GM23248 (cell line): ENCODE data around the gene NAPEPLD. TPM values are rescaled to one million over a fixed set of nuclear protein-coding genes. Genes with fewer than 3 reads are reported as not detected.

Experiments
- DNase-seq: peaks from one replicate; pipeline ENCODE4 v3.0.0-alpha.2; 2015
- H2AFZ ChIP-seq: fragments of 200-600 bp; sonication (generic); 2 replicates; pipeline ENCODE4 v1.6.1; 2016; ENCODE audit warnings: antibody characterized with exemption
- H3F3A ChIP-seq: fragments of 200-600 bp; sonication (generic); 2 replicates; pipeline ENCODE4 v1.6.1; 2016; ENCODE audit warnings: mild to moderate bottlenecking, antibody characterized with exemption, mixed run types; ENCODE audit not compliant: insufficient read depth
- H3K27ac ChIP-seq: fragments of 200-600 bp; sonication (generic); 2 replicates; pipeline ENCODE4 v1.5.1; 2016; ENCODE audit warnings: mild to moderate bottlenecking
- H3K27me3 ChIP-seq: fragments of 200-600 bp; sonication (generic); replicated peaks from 2 replicates; pipeline ENCODE4 v1.6.1; 2016; ENCODE audit warnings: mild to moderate bottlenecking; ENCODE audit not compliant: insufficient read depth
- H3K36me3 ChIP-seq: fragments of 200-600 bp; sonication (generic); 2 replicates; pipeline ENCODE4 v1.6.1; 2016; ENCODE audit warnings: low read depth, mild to moderate bottlenecking
- H3K4me1 ChIP-seq: fragments of 200-600 bp; sonication (generic); 2 replicates; pipeline ENCODE4 v1.6.1; 2016; ENCODE audit warnings: mild to moderate bottlenecking; ENCODE audit not compliant: insufficient read depth
- H3K4me2 ChIP-seq: fragments of 200-600 bp; sonication (generic); one replicate; pipeline ENCODE4 v1.6.1; 2016; ENCODE audit warnings: mild to moderate bottlenecking; ENCODE audit not compliant: unreplicated experiment
- H3K4me3 ChIP-seq: fragments of 200-600 bp; sonication (generic); 2 replicates; pipeline ENCODE4 v1.5.1; 2016; ENCODE audit warnings: mild to moderate bottlenecking
- H3K79me2 ChIP-seq: fragments of 200-600 bp; sonication (generic); 2 replicates; pipeline ENCODE4 v1.6.1; 2016; ENCODE audit warnings: mild to moderate bottlenecking; ENCODE audit not compliant: insufficient read depth
- H3K9ac ChIP-seq: fragments of 200-600 bp; sonication (generic); 2 replicates; pipeline ENCODE4 v1.6.1; 2016; ENCODE audit warnings: mild to moderate bottlenecking
- H3K9me2 ChIP-seq: fragments of 200-600 bp; sonication (generic); 2 replicates; pipeline ENCODE4 v1.6.1; 2016; ENCODE audit warnings: mixed run types, mild to moderate bottlenecking, moderate library complexity; ENCODE audit not compliant: insufficient read depth
- H3K9me3 ChIP-seq: fragments of 200-600 bp; sonication (generic); one replicate; pipeline ENCODE4 v1.6.1; 2017; ENCODE audit warnings: low read depth
- H4K20me1 ChIP-seq: fragments of 200-600 bp; sonication (generic); 2 replicates; pipeline ENCODE4 v1.6.0; 2016; ENCODE audit not compliant: insufficient read depth
- EZH2 ChIP-seq: fragments of 200-600 bp; sonication (generic); IDR thresholded peaks from 2 replicates; pipeline ENCODE4 v1.6.1; 2018; ENCODE audit warnings: antibody characterized with exemption, mild to moderate bottlenecking; ENCODE audit not compliant: insufficient read depth, poor library complexity, severe bottlenecking
- EZH2phosphoT487 ChIP-seq: fragments of 200-600 bp; sonication (generic); IDR thresholded peaks from 2 replicates; pipeline ENCODE4 v1.6.1; 2018; ENCODE audit warnings: antibody characterized with exemption, moderate library complexity, mild to moderate bottlenecking, low read depth; ENCODE audit not compliant: insufficient read depth
- WGBS, 2 experiments: methylation state at CpG; one replicate each; pipeline ENCODE4 v1.1.6; 2015 to 2017; ENCODE audit warnings: low lambda C conversion rate in 2 of 2, low coverage in 1 of 2; ENCODE audit errors: missing lambda C conversion rate in 2 of 2; 5-methylcytosine and 5-hydroxymethylcytosine counted together
- in situ Hi-C: fragments of 300-500 bp; cut with MboI; formaldehyde crosslinking; loops from 2 replicates; pipeline ENCODE4 v1.15.0; 2020
- polyA plus RNA-seq: library from polyadenylated mRNA; unstranded; fragments of >200 nt; fragmentation: Nextera tagmentation; extraction: Ambion mirVana; gene quantifications from 2 replicates; pipeline ENCODE4 v1.2.1, GENCODE V29; 2016
- total RNA-seq: library from RNA; depleted of rRNA; stranded (reverse); fragments of >200 nt; shearing (Covaris generic); gene quantifications from 2 replicates; pipeline ENCODE4 v1.2.3, GENCODE V29; 2014

Gene NAPEPLD
- total and polyA plus RNA-seq, 2 experiments from 2014 or later, result 4.4 to 10.8 TPM

GRCh38 chr7:103132995-103133688, 15.8 kb downstream of the NAPEPLD start:
- no peak overlapping the region for H3K4me3 ChIP-seq
- no peaks in the 10 kb centered on the region for H3K9me2 ChIP-seq
- H3K27ac ChIP-seq, result no peak overlapping the region
- no peak overlapping the region for H3K9ac ChIP-seq
- no peaks in the 10 kb centered on the region for H4K20me1 ChIP-seq
- H3K4me1 ChIP-seq, result peaks cover 13% of the 10 kb centered on the region; the same call in 1 of the 2 replicates
- 74 to 76% methylated on average over 9 of the region's 9 CpGs for WGBS, 2 experiments
- no peaks in the 10 kb centered on the region for H3K27me3 ChIP-seq
- no peak for DNase-seq
- H3K79me2 ChIP-seq, result peaks cover 3% of the 10 kb centered on the region; the same call in 1 of the 2 replicates
- no peak overlapping the region for H3K4me2 ChIP-seq
- no peaks in the 10 kb centered on the region for H3K9me3 ChIP-seq
- H3F3A ChIP-seq, result peaks cover 7% of the 10 kb centered on the region; the same call in 1 of the 2 replicates
- H3K36me3 ChIP-seq, result no peaks in the 10 kb centered on the region
- no peak for TF ChIP-seq EZH2phosphoT487
- no peak for TF ChIP-seq EZH2
- in situ Hi-C loops, result no loop called here
- H2AFZ ChIP-seq, result no peak overlapping the region

GRCh38 chr7:103130901-103131624, 17.8 kb downstream of the NAPEPLD start:
- peaks cover 3% of the 10 kb centered on the region; the same call in 1 of the 2 replicates for H3K79me2 ChIP-seq
- no peak overlapping the region for H3K9ac ChIP-seq
- no peak overlapping the region for H3K4me3 ChIP-seq
- H4K20me1 ChIP-seq, result no peaks in the 10 kb centered on the region
- 0 out of 2 replicates have a peak, but pooled peaks cover 8% of the 10 kb centered on the region for H3K36me3 ChIP-seq
- H2AFZ ChIP-seq, result no peak overlapping the region
- H3F3A ChIP-seq, result peaks cover 7% of the 10 kb centered on the region; the same call in 1 of the 2 replicates
- no peaks in the 10 kb centered on the region for H3K27me3 ChIP-seq
- H3K9me3 ChIP-seq, result no peaks in the 10 kb centered on the region
- WGBS, 2 experiments, result 73 to 75% methylated on average over 9 of the region's 9 CpGs
- peaks cover 13% of the 10 kb centered on the region; the same call in 1 of the 2 replicates for H3K4me1 ChIP-seq
- DNase-seq, result peak; percentile 1
- no peak overlapping the region for H3K4me2 ChIP-seq
- no peaks in the 10 kb centered on the region for H3K9me2 ChIP-seq
- H3K27ac ChIP-seq, result no peak overlapping the region
- in situ Hi-C loops, result no loop called here
- TF ChIP-seq EZH2phosphoT487 (no peak), EZH2 (no peak)

- no peak overlapping the region for H3K9ac ChIP-seq
- no peak overlapping the region for H3K4me3 ChIP-seq
- WGBS, 2 experiments, result 91 to 92% methylated on average over 6 of the region's 6 CpGs
- H3K4me1 ChIP-seq, result peaks cover 4% of the 10 kb centered on the region; the same call in 1 of the 2 replicates
- no peak for DNase-seq
- H3K27me3 ChIP-seq, result no peaks in the 10 kb centered on the region
- TF ChIP-seq EZH2phosphoT487, result no peak
- no peak overlapping the region for H3K27ac ChIP-seq
- no peak overlapping the region for H2AFZ ChIP-seq
- peaks cover 3% of the 10 kb centered on the region; the same call in 1 of the 2 replicates for H3K79me2 ChIP-seq
- no peaks in the 10 kb centered on the region for H4K20me1 ChIP-seq
- no peaks in the 10 kb centered on the region for H3K9me3 ChIP-seq
- no peak overlapping the region for H3K4me2 ChIP-seq
- peaks cover 2% of the 10 kb centered on the region; the same call in 1 of the 2 replicates for H3F3A ChIP-seq
- in situ Hi-C loops, result no loop called here
- H3K36me3 ChIP-seq, result 0 out of 2 replicates have a peak, but pooled peaks cover 8% of the 10 kb centered on the region
- no peaks in the 10 kb centered on the region for H3K9me2 ChIP-seq
These were observed 19.0 kb downstream of the NAPEPLD start for GRCh38 chr7:103129702-103130549.

- Histone ChIP-seq H3K4me2 (no peak overlapping the region), H3K4me3 (no peak overlapping the region), H2AFZ (no peak overlapping the region), H3K27me3 (no peaks in the 10 kb centered on the region), H3K79me2 (no peaks in the 10 kb centered on the region), H3K27ac (no peak overlapping the region), H3K4me1 (no peaks in the 10 kb centered on the region), H3K36me3 (0 out of 2 replicates have a peak, but pooled peaks cover 8% of the 10 kb centered on the region), H3K9me3 (no peaks in the 10 kb centered on the region), H3K9me2 (no peaks in the 10 kb centered on the region), H3F3A (no peaks in the 10 kb centered on the region), H3K9ac (no peak overlapping the region), H4K20me1 (no peaks in the 10 kb centered on the region)
- no peak for DNase-seq
- TF ChIP-seq EZH2phosphoT487 (no peak), EZH2 (no peak)
- in situ Hi-C loops, result no loop called here
- WGBS, 2 experiments, result 86 to 95% methylated on average over 2 of the region's 2 CpGs
These were observed 21.9 kb downstream of the NAPEPLD start for GRCh38 chr7:103127006-103127405.
